ENCODE data around the gene ETV3L.
"Not testable (repeated sequence)": the region's sequence is repeated elsewhere in the genome, so short reads cannot be mapped to it uniquely, and the experiment has no call there.

The ETV3L gene

DNA sequence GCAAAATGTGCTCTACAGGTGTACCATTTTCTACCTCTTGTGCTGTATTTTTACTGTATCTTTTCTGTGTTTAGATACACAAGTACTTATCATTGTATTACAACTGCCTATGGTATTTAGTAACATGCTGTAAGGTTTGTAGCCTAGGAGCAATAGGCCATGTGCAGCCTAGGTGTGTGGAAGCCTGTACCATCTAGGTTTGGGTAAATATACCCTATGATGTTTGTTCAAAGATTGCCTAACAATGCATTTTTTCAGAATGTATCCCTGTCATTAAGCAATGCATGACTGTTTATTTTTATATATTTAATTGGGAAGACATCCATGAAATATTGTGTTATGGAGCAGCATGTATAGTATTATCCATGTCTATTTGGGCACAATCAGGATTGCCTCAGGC lies 11.0 kb downstream of the ETV3L start:
- H3K9ac ChIP-seq (ENCODE audit: low read length): no peak overlapping the region

GRCh38 chr1:157087030-157087429 lies 12.6 kb downstream of the ETV3L start:
- no peak overlapping the region for H3K27ac ChIP-seq (ENCODE audit: low read depth, low read length)
- H3K9ac ChIP-seq (ENCODE audit: low read length): no peak overlapping the region

More for the DNA sequence above, 11.0 kb downstream of the ETV3L start:
- no peaks in the 10 kb centered on the region for H3K4me1 ChIP-seq (ENCODE audit: insufficient read depth, low read length)
- H3K27me3 ChIP-seq (ENCODE audit: control insufficient read depth in 1 of 2, insufficient read depth in 2 of 2, low read length in 2 of 2): peaks cover 0 to 4% of the 10 kb centered on the region in 2 donors
- H3K4me3 ChIP-seq (ENCODE audit: low read depth in 1 of 2, low read length in 2 of 2): no peak overlapping the region
- no peaks in the 10 kb centered on the region for H3K36me3 ChIP-seq (ENCODE audit: insufficient read depth, low read length)
- H3K9me3 ChIP-seq (ENCODE audit: low read length): no peaks in the 10 kb centered on the region
- no peak overlapping the region for H3K27ac ChIP-seq (ENCODE audit: low read depth, low read length)

GRCh38 chr1:157086299-157086698 lies 13.3 kb downstream of the ETV3L start:
- H3K4me1 ChIP-seq (ENCODE audit: insufficient read depth, low read length): no peaks in the 10 kb centered on the region
- H3K27ac ChIP-seq (ENCODE audit: low read depth, low read length): no peak overlapping the region
- H3K4me3 ChIP-seq (ENCODE audit: low read depth in 1 of 2, low read length in 2 of 2): no peak overlapping the region
- no peaks in the 10 kb centered on the region for H3K27me3 ChIP-seq (ENCODE audit: control insufficient read depth in 1 of 2, insufficient read depth in 2 of 2, low read length in 2 of 2)
- no peak overlapping the region for H3K9ac ChIP-seq (ENCODE audit: low read length)
- H3K9me3 ChIP-seq (ENCODE audit: low read length): no peaks in the 10 kb centered on the region
- H3K36me3 ChIP-seq (ENCODE audit: insufficient read depth, low read length): no peaks in the 10 kb centered on the region

More at GRCh38 chr1:157087030-157087429, 12.6 kb downstream of the ETV3L start:
- peaks cover 0 to 4% of the 10 kb centered on the region in 2 donors for H3K27me3 ChIP-seq (ENCODE audit: control insufficient read depth in 1 of 2, insufficient read depth in 2 of 2, low read length in 2 of 2)
- H3K4me1 ChIP-seq (ENCODE audit: insufficient read depth, low read length): no peaks in the 10 kb centered on the region
- no peak overlapping the region for H3K4me3 ChIP-seq (ENCODE audit: low read depth in 1 of 2, low read length in 2 of 2)
- no peaks in the 10 kb centered on the region for H3K36me3 ChIP-seq (ENCODE audit: insufficient read depth, low read length)
- no peaks in the 10 kb centered on the region for H3K9me3 ChIP-seq (ENCODE audit: low read length)

DNA sequence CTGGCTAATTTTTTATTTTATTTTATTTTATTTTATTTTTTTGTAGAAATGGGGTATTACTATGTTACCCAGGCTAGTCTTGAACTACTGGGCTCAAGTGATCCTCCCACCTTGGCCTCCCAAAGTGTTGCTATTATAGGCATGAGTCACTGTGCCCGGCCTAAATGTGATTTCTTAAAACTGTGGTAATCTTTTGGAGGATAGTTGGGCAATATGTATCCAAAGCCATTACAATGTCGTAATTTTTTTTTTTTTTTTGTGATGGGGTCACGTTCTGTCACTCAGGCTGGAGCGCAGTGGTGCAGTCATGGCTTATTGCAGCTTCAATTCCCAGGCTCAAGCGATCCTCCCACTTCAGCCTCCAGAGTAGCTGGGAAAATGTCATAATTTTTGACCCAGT lies 14.2 kb downstream of the ETV3L start:
- no peaks in the 10 kb centered on the region for H3K36me3 ChIP-seq (ENCODE audit: insufficient read depth, low read length)
- H3K9me3 ChIP-seq (ENCODE audit: low read length): no peaks in the 10 kb centered on the region
- no peaks in the 10 kb centered on the region for H3K4me1 ChIP-seq (ENCODE audit: insufficient read depth, low read length)
- no peak overlapping the region for H3K27ac ChIP-seq (ENCODE audit: low read depth, low read length)
- no peak overlapping the region for H3K4me3 ChIP-seq (ENCODE audit: low read depth in 1 of 2, low read length in 2 of 2)
- no peaks in the 10 kb centered on the region for H3K27me3 ChIP-seq (ENCODE audit: control insufficient read depth in 1 of 2, insufficient read depth in 2 of 2, low read length in 2 of 2)
- H3K9ac ChIP-seq (ENCODE audit: low read length): no peak overlapping the region

DNA sequence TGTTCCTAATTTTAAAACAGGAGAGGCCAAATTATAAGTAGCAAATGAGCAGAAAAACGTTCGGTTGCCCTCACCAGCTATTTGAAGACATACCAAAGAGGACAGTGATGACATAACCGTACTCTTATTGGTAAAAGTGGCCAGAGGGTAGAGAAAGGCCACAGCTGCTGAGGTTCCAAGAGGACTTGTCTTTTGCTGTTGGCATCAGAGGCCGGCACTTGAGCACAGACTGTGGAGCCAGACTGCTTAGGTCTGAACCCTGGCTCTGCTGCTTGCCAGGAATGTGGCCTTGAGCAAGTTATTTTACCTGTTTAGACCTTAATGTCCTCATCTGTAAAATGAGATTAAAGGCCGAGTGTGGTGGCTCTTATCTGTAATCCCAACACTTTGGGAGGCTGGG lies 14.9 kb downstream of the ETV3L start:
- Histone ChIP-seq H3K36me3 (ENCODE audit: insufficient read depth, low read length) (no peaks in the 10 kb centered on the region), H3K27me3 (ENCODE audit: control insufficient read depth in 1 of 2, insufficient read depth in 2 of 2, low read length in 2 of 2) (no peaks in the 10 kb centered on the region), H3K9me3 (ENCODE audit: low read length) (no peaks in the 10 kb centered on the region), H3K4me3 (ENCODE audit: low read depth in 1 of 2, low read length in 2 of 2) (no peak overlapping the region), H3K4me1 (ENCODE audit: insufficient read depth, low read length) (no peaks in the 10 kb centered on the region), H3K27ac (ENCODE audit: low read depth, low read length) (no peak overlapping the region), H3K9ac (ENCODE audit: low read length) (no peak overlapping the region)

- no peaks in the 10 kb centered on the region for H3K4me1 ChIP-seq (ENCODE audit: insufficient read depth, low read length)
- no peaks in the 10 kb centered on the region for H3K9me3 ChIP-seq (ENCODE audit: low read length)
Observed at GRCh38 chr1:157081707-157082106, 17.9 kb downstream of the ETV3L start.

DNA sequence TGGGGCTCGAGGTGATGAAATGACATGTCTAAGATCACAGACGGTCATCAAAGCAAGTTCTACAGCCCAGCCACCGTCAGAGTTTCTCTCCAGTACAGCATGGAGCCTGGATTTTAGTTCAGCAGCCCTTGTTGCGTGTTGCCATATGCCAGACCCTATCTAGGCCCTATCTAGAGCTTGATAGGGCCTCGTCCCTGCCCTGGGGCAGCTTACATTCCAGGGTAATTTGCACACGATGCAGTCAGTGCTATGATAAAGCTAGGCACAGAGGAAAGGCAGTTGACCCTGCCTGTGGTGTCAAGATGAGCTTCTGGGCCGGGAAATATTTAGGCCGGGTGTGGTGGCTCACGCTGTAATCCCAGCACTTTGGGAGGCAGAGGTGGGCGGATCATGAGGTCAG lies 18.9 kb downstream of the ETV3L start:
- Histone ChIP-seq H3K4me1 (ENCODE audit: insufficient read depth, low read length) (no peaks in the 10 kb centered on the region), H3K9me3 (ENCODE audit: low read length) (no peaks in the 10 kb centered on the region), H3K9ac (ENCODE audit: low read length) (no peak overlapping the region), H3K27me3 (ENCODE audit: control insufficient read depth in 1 of 2, insufficient read depth in 2 of 2, low read length in 2 of 2) (no peaks in the 10 kb centered on the region), H3K27ac (ENCODE audit: low read depth, low read length) (no peak overlapping the region), H3K36me3 (ENCODE audit: insufficient read depth, low read length) (no peaks in the 10 kb centered on the region), H3K4me3 (ENCODE audit: low read depth in 1 of 2, low read length in 2 of 2) (no peak overlapping the region)

More at GRCh38 chr1:157081707-157082106, 17.9 kb downstream of the ETV3L start:
- Histone ChIP-seq H3K9ac (ENCODE audit: low read length) (no peak overlapping the region), H3K4me3 (ENCODE audit: low read depth in 1 of 2, low read length in 2 of 2) (no peak overlapping the region), H3K36me3 (ENCODE audit: insufficient read depth, low read length) (no peaks in the 10 kb centered on the region), H3K27ac (ENCODE audit: low read depth, low read length) (no peak overlapping the region), H3K27me3 (ENCODE audit: control insufficient read depth in 1 of 2, insufficient read depth in 2 of 2, low read length in 2 of 2) (no peaks in the 10 kb centered on the region)

GRCh38 chr1:157077394-157077793 lies 22.2 kb downstream of the ETV3L start:
- peaks cover 5% of the 10 kb centered on the region for H3K4me1 ChIP-seq (ENCODE audit: insufficient read depth, low read length)
- no peak overlapping the region for H3K27ac ChIP-seq (ENCODE audit: low read depth, low read length)
- no peaks in the 10 kb centered on the region for H3K9me3 ChIP-seq (ENCODE audit: low read length)
- no peak overlapping the region for H3K4me3 ChIP-seq (ENCODE audit: low read depth in 1 of 2, low read length in 2 of 2)
- H3K36me3 ChIP-seq (ENCODE audit: insufficient read depth, low read length): no peaks in the 10 kb centered on the region
- no peaks in the 10 kb centered on the region for H3K27me3 ChIP-seq (ENCODE audit: control insufficient read depth in 1 of 2, insufficient read depth in 2 of 2, low read length in 2 of 2)
- no peak overlapping the region for H3K9ac ChIP-seq (ENCODE audit: low read length)

DNA sequence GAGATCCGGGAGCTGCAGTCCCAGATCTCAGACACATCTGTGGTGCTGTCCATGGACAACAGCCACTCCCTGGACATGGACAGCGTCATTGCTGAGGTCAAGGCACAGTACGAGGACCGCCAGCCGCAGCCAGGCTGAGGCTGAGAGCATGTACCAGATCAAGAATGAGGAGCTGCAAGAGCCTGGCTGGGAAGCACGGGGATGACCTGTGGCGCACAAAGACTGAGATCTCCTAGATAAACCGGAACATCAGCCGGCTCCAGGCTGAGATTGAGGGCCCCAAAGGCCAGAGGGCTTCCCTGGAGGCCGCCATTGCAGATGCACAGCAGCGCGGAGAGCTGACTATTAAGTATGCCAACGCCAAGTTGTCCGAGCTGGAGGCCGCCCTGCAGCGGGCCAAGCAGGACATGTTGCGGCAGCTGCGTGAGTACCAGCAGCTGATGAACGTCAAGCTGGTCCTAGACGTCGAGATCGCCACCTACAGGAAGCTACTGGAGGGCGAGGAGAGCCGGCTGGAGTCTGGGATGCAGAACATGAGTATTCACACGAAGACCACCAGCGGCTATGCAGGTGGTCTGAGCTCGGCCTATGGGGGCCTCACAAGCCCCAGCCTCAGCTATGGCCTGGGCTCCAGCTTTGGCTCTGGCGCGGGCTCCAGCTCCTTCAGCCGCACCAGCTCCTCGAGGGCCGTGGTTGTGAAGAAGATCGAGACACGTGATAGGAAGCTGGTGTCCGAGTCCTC lies 25.5 kb downstream of the ETV3L start:
- no peaks in the 10 kb centered on the region for H3K27me3 ChIP-seq (ENCODE audit: control insufficient read depth in 1 of 2, insufficient read depth in 2 of 2, low read length in 2 of 2)
- H3K4me1 ChIP-seq (ENCODE audit: insufficient read depth, low read length): peaks cover 5% of the 10 kb centered on the region
- H3K4me3 ChIP-seq (ENCODE audit: low read depth in 1 of 2, low read length in 2 of 2): peak overlapping the region; percentile 16 to 20
- H3K27ac ChIP-seq (ENCODE audit: low read depth, low read length): no peak overlapping the region
- H3K36me3 ChIP-seq (ENCODE audit: insufficient read depth, low read length): no peaks in the 10 kb centered on the region
- H3K9me3 ChIP-seq (ENCODE audit: low read length): no peaks in the 10 kb centered on the region
- no peak overlapping the region for H3K9ac ChIP-seq (ENCODE audit: low read length)

DNA sequence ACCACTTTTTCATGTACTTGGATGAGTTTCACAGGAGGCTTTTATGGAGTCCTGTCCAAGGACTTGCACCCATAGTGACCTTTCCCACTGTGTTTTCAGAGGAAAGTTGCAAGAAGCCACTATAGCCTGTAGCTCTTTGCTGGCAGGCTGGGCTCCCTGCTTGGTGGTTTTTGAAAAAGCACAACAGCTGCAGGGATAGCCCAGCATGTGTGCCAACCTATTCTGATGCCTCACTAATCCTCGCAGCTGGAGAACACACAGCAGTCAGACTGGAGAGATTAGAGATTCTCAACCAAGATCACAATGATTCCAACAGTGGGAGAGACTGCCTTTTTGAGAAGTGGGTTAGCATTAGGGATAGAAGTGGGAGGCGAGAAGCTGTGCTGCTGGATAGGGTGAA lies 30.0 kb downstream of the ETV3L start:
- Histone ChIP-seq H3K4me1 (ENCODE audit: insufficient read depth, low read length) (peaks cover 3% of the 10 kb centered on the region), H3K27ac (ENCODE audit: low read depth, low read length) (no peak overlapping the region), H3K9me3 (ENCODE audit: low read length) (no peaks in the 10 kb centered on the region), H3K4me3 (ENCODE audit: low read depth in 1 of 2, low read length in 2 of 2) (no peak overlapping the region), H3K9ac (ENCODE audit: low read length) (no peak overlapping the region), H3K27me3 (ENCODE audit: control insufficient read depth in 1 of 2, insufficient read depth in 2 of 2, low read length in 2 of 2) (no peaks in the 10 kb centered on the region), H3K36me3 (ENCODE audit: insufficient read depth, low read length) (no peaks in the 10 kb centered on the region)

DNA sequence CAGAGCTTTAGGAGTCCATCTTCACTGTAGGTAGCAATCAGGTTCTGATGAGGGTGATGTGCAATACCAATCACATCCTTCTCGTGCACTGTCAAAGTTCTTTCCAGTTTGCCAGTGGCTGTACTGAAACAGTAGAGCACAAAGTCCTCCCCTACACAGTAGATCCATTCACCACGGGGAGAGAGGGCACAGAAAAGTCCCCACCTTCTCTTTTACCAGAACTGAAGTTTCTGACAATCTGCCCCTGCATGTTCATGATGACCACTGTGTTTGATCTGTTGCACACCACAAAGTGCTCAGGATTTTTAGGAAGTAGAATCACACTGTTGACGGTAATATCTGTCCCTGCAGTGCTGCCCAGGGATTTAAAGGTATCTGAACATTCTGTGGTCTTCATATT lies 40.4 kb downstream of the ETV3L start:
- not testable (repeated sequence) for H3K9ac ChIP-seq (ENCODE audit: low read length); H3K9me3 ChIP-seq (ENCODE audit: low read length); H3K36me3 ChIP-seq (ENCODE audit: insufficient read depth, low read length); H3K27ac ChIP-seq (ENCODE audit: low read depth, low read length); H3K4me1 ChIP-seq (ENCODE audit: insufficient read depth, low read length); H3K27me3 ChIP-seq (ENCODE audit: control insufficient read depth in 1 of 2, insufficient read depth in 2 of 2, low read length in 2 of 2); H3K4me3 ChIP-seq (ENCODE audit: low read depth in 1 of 2, low read length in 2 of 2)

GRCh38 chr1:157056269-157056668 lies 43.3 kb downstream of the ETV3L start:
- Histone ChIP-seq H3K4me3 (ENCODE audit: low read depth in 1 of 2, low read length in 2 of 2) (no peak overlapping the region), H3K9me3 (ENCODE audit: low read length) (no peaks in the 10 kb centered on the region), H3K4me1 (ENCODE audit: insufficient read depth, low read length) (no peaks in the 10 kb centered on the region), H3K36me3 (ENCODE audit: insufficient read depth, low read length) (no peaks in the 10 kb centered on the region), H3K27ac (ENCODE audit: low read depth, low read length) (no peak overlapping the region), H3K27me3 (ENCODE audit: control insufficient read depth in 1 of 2, insufficient read depth in 2 of 2, low read length in 2 of 2) (no peaks in the 10 kb centered on the region), H3K9ac (ENCODE audit: low read length) (no peak overlapping the region)
